NCI-H82 treated with DMSO at 0.1 percent for 48 hours (cell line): ENCODE measurements around the gene ZNF438.
A peak's percentile ranks its signal among the peaks of the same experiment; 100 is the strongest.

ENCODE experiments used
- DNase-seq: peaks from one replicate; lab custom pipeline; 2025; ENCODE audit not compliant: unreplicated experiment; lab: John Stamatoyannopoulos, UW

The ZNF438 gene

DNA sequence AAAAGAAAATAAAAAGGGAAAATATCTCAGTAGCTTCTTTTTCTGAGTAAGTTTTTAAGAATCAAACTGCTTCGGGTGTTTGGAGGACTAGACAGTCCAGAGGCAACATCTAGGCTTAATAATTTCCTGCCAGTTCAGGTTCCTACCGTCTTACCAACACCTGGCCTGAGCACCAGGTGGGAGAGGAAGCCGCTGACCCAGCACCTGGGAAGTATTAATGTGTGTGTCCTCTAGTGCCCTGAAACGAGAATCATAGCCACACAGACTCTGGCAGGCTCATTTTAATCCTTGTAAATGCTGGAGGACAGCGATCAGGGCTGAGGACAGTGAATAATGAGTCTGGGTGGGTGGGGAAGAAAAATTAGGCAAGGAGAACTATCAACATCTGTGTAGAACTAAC, 137.4 kb downstream of the ZNF438 start:
- DNase-seq: no peak

DNA sequence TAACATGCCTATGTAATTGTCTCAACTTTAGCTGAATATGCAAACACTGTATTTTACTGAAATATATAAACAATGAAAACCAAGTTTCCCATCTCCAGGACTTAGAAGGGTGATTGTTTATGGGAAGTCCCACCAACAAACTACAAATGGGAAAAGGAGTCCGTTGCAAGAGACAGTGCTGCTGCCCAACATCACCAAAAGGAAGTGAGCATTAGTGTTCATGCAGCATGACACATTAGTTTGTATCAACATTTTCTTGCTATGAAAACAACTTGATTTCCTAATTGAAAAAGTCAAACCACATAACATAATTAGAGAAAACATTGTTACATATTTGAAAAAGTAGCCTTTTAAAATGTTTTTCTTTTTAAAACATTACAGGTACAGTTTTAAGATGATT, 138.5 kb downstream of the ZNF438 start:
- no peak for DNase-seq

DNA sequence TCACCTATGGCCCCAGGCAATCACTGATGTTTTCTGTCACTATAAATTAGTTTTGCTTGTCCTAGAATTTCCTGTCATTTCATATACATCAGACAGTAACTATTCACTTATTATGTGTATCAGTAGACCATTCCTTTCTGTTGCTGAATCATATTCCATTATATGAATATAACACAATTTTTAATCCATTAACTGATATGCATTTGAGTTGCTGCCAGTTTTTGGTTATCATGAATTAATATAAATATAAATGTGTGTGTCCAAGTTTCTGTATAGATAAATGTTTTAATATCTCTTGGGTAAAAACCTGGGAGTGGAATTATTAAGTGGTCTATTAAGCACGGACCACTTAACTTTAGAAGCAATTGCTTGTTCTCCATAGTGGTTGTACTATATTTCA, 143.8 kb downstream of the ZNF438 start:
- no peak for DNase-seq

DNA sequence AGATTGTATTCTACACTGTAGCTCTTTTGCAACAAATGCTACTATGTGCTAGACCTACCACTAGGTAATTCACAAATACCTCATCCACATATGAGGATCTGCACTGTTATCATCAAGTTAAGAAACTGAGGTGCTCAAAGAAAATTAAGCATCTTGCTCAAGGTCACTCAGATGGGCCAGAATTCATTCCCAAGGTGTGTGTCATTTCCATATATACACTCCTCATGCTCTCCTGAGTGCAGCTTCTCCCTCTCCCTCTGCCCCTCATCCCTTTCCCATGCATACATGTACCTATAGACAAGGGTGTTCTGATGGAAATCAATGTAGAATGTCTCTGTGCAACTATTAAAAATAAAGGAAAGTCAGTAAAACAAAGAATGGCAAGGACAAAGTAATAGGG, 146.2 kb downstream of the ZNF438 start:
- no peak for DNase-seq

DNA sequence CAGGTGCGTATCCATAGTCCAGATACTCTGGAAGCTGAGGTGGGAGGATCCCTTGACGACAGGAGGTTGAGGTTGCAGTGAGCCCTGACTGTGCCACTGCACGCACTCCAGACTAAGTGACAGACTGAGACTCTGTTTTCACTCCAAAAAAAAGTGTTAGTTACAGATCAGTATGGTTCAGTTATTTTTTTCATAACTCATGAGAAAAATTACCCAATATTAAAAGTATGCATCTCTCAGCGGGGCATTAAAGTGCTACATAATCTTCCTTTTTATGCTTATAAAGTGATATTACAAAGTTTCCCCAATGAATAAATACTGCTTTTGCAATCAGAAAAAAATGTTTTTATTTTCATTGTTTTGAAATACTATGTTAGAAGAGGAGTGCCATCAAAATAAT, 147.9 kb downstream of the ZNF438 start:
- DNase-seq: no peak

DNA sequence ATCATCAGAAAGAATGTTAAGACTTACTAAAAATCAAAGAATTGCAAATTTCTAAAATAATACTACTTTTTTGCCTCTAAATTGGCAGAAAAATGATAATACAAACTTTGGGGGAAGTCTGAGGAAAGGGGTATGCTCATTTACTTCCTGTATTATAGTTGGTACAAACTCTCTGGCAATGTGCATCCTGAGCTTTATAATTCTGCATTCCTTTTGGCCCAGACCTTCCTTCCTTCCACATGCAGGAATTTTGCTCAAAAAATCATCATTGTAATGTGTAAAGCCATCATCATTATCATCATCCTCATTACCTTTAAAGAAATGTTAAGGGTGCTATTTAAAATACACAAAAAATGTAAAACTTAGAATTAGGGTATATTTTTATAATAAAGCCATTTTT, 148.5 kb downstream of the ZNF438 start:
- DNase-seq: no peak

DNA sequence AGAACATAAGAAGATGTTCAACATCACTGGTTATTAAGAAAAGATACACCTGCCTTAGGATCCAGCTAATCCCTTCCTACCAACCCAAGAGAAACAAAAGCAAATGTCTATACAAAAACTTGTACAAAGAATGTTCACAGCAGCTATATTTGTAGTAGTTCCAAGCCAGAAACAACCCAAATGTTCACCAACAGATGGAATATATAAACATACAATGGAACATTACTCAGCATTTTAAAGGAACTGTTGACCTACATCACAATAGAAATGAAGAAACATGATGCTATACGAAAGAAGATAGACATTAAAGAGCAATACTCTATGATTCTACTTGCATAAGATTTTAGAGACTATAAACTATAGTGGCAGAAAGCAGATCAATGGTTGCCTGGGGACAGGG, 149.4 kb downstream of the ZNF438 start:
- DNase-seq: no peak

DNA sequence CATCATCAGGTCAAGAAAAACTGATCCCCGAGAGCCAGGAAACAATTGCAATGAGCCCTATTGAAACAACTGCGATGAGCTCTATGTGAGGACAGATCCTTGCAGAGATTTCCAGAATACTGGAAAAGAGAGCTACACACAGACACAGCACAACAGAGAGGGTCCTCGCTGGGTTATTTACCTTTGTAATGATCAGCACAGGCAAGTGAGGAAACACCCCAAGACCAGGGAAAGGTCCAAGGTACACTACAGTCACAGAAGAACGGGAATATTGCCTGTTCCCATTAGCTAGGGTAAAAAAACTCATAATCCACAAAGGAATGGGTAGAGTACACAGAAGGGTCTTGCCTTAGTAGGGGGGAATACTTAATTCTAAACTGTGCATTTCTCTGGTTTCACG, 152.7 kb downstream of the ZNF438 start:
- no peak for DNase-seq

DNA sequence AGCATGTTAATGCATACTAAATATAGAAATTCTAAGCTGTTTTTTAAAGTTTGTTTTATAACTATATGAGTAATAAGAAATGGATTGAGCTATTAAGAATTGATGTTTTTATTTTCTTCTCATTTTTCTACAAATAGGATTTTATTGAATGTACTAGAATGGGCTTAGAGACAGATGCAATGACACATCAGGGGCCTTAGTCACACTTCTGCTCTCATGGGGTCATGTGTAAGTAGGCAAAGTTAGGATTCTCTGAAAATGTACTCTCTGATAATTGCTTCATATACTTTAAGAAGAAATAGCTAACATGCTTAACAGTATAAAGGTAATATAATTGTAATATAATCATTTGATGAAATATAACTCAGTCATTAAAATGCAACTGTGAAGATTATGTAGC, 154.6 kb downstream of the ZNF438 start:
- no peak for DNase-seq

DNA sequence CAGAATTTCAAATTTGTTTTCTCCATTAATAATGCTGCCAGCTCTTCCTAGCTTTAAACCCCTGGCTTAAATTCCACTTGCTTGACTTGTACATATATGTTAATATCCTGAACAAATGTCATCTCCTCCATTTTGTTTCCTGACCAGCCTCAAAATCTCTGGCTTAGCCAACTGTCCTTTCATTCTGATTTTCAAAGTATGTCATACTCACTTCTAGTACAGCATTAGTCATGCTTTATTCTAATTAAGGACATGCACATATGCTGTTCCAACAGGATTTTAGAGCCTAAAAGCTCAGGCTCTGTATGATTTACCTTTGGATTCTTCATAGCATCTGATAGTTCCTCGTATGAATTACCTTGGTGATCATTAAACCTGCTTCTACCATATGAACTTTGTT, 158.3 kb downstream of the ZNF438 start:
- DNase-seq: no peak

DNA sequence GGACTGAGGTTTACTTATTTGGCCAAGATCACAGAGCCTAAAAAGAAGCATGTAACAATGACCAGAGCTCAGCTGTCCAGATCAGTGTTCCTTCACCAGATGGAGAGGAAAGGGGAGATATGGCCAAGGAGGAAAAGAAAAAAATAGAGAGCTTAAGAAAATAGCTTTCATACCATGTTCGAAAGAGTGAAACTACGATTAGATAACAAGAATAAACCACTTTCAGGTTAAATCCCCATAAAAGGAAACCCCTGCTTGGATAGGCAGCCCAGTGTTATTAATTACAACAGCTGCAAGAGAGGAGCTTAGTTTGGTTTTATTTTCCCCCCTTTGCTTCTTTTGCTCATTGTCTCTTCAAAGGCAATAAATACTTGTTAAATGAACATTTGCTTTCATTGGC, 160.8 kb downstream of the ZNF438 start:
- no peak for DNase-seq

DNA sequence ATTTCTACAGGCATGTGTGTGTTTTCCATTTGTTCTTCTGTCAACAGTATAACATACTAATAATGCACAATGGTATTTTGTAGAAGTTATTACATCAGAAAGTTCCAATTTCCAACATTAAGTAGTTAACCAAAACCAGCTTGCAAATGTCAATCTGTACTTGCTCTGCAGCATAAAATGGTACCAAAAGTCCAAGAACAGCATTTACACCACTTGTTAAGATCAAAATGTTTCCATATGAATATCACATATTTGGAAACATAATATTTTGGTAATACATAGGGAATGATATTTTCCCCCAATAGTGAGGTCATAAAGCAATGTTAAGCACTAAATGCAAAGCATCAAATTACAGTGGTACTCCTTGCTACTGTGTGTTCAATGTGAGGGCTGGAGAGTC, 162.1 kb downstream of the ZNF438 start:
- no peak for DNase-seq

DNA sequence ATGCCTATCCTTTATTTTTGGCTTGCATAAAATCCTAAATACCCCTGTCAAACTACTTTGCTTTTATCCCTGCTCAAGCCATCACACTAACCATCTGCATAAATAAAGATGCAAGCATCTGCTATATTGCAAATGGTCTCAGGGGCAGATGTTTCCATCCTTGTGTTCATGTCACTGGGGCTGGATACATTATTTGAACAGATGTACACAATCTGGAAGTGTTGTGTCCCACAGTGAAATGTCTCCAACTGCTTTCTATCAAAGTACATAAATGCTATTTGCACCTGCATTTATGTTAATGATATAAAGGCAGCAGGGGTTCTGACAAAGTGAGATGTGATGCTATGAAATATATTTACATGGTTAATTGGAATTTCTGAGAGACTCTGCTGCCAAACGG, 163.1 kb downstream of the ZNF438 start:
- DNase-seq: peak; percentile 3

DNA sequence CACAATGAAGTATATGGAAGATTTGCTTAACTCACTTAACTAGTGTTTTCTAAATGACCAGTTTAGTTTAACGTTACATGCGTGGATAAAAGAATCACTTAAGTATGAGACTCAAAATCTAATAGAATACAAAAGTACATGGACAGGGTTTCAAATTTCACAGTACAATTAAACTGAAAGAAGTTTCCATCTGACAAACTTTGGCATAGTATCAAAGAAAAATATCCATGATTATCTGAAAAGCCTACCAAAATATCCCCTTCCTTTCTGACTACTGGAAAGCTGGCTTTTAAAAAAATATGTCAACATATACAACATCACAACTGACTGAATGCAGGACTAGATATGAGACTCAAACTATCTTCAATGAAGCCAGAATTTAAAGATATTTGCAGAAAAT, 164.8 kb downstream of the ZNF438 start:
- DNase-seq: no peak

DNA sequence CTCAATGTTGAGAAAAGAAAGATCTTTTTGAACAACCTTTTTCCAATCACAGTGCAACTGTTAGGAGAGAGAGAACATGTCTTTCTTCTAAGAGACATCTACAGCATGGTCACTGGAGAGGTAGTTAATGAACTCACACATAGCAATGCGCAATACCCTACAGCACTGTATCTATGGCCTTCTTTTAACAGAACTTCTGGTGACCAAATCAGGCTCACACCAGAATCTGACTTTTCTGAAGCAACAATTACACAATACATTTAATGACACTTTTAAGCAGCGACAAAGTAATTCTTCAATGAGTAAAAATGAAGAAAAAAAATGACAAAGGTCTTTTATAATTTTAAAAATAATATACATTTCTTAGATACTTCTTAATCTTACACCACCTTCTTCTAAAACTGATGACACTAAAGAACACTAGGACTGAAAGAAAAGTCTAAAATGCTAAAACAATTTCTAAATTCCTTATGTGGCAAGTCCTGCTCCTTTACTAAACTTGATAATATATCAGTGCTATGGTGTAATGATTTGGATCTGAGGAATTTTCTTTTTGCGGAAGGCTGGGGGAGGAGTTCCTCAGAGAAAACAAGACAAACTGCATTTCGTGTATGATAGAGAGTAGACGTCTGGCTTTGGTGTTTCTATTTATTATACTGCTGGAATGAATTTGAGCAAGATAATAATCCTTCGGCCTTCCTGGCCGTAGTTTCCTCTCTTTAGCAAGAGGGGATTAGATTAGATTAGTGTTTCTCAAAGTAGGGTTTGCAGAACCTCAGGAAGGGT, 166.3 kb downstream of the ZNF438 start:
- no peak for DNase-seq

DNA sequence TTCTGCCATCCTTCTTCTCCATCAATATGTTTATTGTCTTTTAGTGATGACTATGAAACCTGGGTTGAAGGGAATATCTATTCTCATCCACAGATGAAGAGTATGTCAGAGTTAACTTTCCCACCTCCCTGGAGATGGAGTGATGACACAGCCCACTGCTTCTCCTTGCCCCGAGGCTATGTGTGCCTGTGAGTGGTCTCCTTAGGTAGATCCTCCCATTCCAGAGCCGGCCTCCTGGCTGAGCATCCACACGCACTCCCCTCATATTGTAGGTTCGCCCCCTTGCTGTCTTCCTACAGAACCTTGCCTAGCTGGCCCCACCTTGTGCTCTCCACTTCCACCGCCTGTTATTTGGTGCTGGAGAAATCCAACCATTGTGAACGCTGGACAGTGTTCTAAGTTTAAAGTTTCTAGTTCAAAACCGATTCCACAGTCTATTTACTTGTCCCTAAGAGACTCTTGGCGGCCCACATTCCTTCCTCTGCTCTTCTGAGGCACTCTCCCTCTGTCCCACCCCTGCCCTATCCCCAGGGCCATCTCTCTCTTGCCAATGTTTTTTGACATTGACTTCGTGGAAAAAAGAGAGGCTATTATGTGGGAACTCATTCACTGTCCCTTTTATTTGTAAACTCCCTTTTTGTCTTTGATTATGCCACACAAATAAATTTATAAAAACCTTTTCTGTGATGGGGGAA, 168.0 kb downstream of the ZNF438 start:
- DNase-seq: no peak

DNA sequence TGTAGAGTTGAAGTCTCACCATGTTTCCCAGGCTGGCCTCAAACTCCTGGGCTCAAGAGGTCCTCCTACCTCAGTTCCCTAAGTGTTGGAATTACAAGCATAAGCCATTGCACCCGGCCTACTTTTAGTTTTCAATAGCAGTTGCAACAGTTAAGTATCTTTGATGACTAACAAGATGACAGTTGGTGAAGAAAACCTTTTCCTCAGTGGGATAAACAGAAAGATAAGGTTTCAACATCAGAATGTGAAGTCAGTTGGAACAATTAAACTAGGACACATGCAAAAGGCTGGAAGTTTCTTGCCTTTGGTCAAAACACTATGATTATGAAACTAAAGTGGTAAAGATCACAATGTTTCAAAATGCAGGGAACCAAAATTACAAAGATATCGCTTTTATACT, 169.2 kb downstream of the ZNF438 start:
- no peak for DNase-seq

DNA sequence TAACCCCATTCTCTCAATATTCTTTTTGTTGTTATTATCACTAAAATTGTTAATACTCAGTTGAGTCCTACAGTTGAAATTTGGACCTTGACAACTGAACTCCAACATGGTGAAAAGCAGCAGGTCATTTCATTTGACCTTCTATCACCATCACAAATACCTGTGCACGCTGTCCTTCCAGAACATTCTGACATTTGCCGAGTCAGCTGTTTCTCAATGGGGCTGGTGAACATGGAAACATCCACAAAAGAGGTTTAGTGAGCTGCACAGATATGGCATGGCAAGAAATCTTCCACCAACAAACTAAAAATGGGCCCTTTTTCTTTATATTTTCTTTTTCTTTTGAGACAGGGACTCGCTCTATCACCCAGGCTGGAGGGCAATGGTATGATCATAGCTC, 169.7 kb downstream of the ZNF438 start:
- no peak for DNase-seq

DNA sequence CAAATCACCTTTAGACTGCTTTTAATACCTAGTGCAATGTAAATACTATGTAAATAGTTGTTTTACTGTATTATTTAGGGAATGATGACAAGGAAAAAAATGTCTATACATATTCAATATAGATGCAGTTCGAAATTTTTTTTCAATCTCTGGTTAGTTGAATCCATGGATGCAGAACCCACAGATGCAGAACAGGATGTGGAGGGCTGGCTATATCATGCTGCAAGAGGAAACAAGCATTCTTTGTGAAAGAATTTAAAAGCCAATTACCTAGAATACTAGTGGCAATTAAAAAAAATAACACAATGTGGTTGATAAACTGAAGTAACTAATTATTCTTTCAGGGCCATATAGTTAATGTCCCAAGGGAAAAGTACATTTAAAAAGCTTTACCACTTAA, 170.4 kb downstream of the ZNF438 start:
- DNase-seq: no peak

DNA sequence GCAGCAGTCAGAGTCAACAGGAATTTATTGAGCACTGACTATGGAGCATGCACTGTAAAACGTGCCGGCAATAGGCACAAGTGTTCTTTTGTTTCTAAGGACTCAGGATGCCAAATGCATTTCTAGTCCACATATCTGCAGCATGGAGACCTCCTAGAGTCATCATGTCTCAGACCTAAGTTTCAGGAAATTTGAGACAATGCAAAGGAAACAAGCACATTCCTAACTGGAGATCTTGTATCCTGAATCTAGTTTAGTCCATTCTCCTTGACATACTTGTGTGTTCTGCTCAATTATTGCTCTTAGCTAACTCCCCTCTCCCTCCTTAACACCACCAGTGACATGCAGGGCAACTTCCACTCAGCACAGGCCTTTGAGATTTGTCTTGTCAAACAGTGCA, 173.2 kb downstream of the ZNF438 start:
- no peak for DNase-seq

DNA sequence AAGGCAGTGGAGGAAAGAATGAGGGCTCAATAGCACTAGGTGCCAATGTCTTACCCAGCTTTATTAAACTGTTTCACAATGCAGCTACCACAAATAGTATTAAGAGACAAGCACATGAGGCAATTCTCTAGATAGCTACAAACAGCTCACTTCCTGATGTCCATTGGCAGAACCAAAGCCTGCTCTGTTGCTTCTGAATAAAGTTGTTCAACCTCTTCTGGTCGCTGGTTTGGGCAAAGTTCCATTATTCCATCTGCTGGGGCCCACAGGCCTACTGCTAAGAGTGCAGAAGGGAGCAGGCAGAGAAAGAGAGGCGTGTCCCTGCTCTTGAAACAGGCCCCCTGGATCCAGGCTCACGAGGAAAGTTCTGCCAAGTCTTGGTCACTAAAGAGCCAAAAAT, 173.9 kb downstream of the ZNF438 start:
- DNase-seq: no peak

DNA sequence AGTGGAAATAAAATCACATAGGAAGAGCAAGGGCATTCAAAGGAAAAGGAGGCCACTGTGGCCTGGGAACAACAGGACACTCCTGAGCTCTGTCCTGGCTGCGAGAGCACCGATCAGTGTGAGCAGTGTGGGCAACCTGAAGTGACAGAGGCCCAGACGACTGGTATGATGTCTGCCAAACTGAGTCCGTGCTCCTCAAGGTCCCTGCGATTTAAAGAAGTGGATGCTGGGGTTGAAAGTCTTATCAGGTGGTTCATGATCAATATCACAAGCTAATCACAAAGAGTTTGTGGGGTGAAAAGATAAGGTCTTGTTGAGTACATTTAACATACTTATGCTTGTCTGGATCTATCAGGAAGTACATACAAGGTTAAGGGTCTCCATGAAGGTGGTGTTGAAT, 176.5 kb downstream of the ZNF438 start:
- no peak for DNase-seq

DNA sequence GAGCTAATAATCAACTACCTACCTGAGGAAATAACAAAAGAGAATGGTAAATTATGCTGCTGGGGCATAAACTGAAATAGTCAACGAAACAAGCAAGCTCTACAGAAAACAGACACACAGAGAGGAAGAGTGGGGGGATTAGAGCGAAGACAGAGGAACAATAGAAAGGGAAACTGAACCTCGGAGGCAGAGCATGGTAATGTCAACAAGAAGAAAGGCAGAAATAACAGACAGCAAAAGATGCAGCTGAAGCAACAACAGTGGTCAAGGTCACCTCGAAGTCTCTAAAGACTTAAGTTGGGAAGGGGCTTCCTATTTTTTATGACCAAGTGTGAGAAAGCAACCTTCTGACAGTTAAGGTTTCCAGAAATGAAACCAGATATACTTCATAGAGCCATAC, 177.0 kb downstream of the ZNF438 start:
- no peak for DNase-seq
